ENCODE measurements around the gene DEPP1.

DEPP1 gene

DNA sequence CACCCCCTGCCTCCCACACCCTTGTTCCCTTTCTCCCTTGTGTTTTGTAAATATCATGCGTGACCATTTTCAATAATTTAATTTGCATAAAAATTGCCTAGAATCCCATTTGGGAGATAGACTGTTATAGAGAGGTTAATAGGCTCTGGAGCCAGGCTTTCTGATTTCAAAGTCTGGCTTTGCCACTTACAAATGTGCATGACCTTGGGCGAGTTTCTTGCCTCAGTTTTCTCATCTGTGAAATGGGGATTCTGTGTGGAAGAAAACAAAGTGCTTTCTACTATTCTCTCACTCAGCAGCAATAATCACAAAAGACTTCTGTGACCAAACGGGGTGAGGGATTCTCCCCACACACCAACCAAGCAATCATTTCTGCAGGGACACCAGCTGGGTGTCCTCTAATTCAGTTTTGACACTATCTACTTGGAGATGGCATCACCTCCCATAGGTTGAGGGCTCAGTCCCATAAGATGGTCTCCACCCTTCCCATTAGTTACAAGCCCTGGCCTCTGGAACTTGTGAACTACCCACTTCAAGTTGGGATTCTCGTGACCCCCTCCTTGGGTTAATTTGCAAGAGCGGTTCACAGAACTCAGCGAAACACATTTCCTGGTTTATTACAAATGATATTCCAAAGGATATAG, 18.6 kb upstream of the DEPP1 start:
- TF ChIP-seq, protein P1, sequence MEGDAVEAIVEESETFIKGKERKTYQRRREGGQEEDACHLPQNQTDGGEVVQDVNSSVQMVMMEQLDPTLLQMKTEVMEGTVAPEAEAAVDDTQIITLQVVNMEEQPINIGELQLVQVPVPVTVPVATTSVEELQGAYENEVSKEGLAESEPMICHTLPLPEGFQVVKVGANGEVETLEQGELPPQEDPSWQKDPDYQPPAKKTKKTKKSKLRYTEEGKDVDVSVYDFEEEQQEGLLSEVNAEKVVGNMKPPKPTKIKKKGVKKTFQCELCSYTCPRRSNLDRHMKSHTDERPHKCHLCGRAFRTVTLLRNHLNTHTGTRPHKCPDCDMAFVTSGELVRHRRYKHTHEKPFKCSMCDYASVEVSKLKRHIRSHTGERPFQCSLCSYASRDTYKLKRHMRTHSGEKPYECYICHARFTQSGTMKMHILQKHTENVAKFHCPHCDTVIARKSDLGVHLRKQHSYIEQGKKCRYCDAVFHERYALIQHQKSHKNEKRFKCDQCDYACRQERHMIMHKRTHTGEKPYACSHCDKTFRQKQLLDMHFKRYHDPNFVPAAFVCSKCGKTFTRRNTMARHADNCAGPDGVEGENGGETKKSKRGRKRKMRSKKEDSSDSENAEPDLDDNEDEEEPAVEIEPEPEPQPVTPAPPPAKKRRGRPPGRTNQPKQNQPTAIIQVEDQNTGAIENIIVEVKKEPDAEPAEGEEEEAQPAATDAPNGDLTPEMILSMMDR (IDR thresholded peaks at IDR 0.05; ENCODE audit: borderline replicate concordance, insufficient read depth, low read depth, low read length), result no peak
- H3K4me3 ChIP-seq (ENCODE audit: low read depth, low read length), result no peak overlapping the region

GRCh38 chr10:44995914-44996669, 17.5 kb upstream of the DEPP1 start:
- TF ChIP-seq, protein P1 (IDR thresholded peaks at IDR 0.05; ENCODE audit: borderline replicate concordance, insufficient read depth, low read depth, low read length), result no peak
- H3K4me3 ChIP-seq (ENCODE audit: low read depth, low read length), result no peak overlapping the region

GRCh38 chr10:44995581-44995913, 16.9 kb upstream of the DEPP1 start:
- TF ChIP-seq, protein P1 (IDR thresholded peaks at IDR 0.05; ENCODE audit: borderline replicate concordance, insufficient read depth, low read depth, low read length), result no peak

DNA sequence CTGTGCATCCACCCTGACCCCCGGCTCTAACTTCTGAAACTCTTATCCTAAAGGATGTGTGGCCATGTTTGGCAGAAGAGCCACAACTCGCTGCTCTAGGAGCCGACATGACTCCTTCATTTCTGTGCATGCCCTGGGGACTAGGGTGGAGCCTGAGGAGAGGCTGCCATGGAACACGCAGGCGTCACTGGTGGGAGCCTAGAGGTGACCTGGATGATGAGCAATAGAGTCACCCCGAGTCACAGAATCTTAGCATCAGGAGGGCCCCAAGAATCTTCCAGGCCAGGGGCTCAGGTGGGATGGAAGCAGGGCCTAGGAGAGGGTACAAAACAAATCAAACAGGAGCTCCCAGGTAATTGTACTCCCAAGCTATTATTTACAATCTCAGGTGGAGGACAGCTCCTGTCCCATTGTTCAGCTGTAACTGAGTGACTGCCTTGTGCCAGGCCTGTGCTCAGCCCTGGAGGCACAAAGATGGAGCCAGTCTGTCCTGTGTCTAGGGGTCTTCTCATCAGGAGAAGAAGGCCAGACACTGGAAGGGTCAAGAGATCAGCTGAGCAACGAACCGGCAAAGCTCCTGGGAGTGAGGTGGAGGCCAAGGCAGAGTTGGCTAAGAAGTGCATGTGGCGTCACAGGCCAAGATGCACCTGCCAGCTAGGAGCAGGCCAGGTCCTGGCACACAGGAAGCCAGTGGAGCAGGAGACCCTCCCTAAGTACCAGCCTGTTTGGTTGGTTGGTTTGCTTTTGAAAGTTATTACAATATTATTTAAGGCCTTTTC, 16.3 kb upstream of the DEPP1 start:
- TF ChIP-seq, protein P1 (IDR thresholded peaks at IDR 0.05; ENCODE audit: borderline replicate concordance, insufficient read depth, low read depth, low read length), result no peak
- H3K4me3 ChIP-seq (ENCODE audit: low read depth, low read length), result no peak overlapping the region

More at GRCh38 chr10:44995581-44995913, 16.9 kb upstream of the DEPP1 start:
- no peak overlapping the region for H3K4me3 ChIP-seq (ENCODE audit: low read depth, low read length)

- TF ChIP-seq, protein P1 (IDR thresholded peaks at IDR 0.05; ENCODE audit: borderline replicate concordance, insufficient read depth, low read depth, low read length), result no peak
- H3K4me3 ChIP-seq (ENCODE audit: low read depth, low read length), result no peak overlapping the region
These were observed 15.5 kb upstream of the DEPP1 start for GRCh38 chr10:44993922-44994751.

GRCh38 chr10:44993226-44993921, 14.8 kb upstream of the DEPP1 start:
- H3K4me3 ChIP-seq (ENCODE audit: low read depth, low read length), result no peak overlapping the region
- TF ChIP-seq, protein P1 (IDR thresholded peaks at IDR 0.05; ENCODE audit: borderline replicate concordance, insufficient read depth, low read depth, low read length), result no peak
